Stimulated activated CD8-positive, alpha-beta memory T cell treated with anti-CD3 and anti-CD28 coated beads, Interleukin-12 subunit alpha, Interleukin-12 subunit beta, amount 100 ng/mL, for 4 hours (primary cell): ENCODE results near the gene SCNN1B.

Experiments
- DNase-seq: peaks from one replicate; pipeline ENCODE4 v3.0.0-alpha.2; 2020; ENCODE audit warnings: low read depth

SCNN1B gene

GRCh38 chr16:23321206-23321875, 19.2 kb downstream of the SCNN1B start:
- no peak for DNase-seq

GRCh38 chr16:23323224-23324030, 21.3 kb downstream of the SCNN1B start:
- no peak for DNase-seq

- DNase-seq: no peak
Measured at GRCh38 chr16:23324727-23325126, 22.6 kb downstream of the SCNN1B start.

DNA sequence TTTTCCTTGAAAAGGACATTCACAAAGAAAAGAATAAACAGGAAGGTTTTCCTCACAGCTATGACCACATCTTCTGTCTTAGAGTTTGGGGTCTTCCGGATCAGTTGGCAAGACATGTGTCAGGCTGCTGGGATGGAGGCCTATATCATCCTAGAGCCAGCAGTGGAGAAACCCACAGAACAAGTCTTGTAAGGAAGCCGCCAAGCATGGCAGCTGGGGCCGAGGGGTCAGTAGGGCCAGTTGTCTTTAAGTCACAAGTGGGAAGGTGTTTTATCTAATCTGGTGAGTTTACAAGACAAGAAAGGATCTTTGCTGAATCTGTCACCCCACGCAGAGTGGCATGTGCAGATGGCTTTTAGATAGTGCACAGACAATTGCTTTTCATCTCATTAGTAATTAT, 25.7 kb downstream of the SCNN1B start:
- DNase-seq: no peak

DNA sequence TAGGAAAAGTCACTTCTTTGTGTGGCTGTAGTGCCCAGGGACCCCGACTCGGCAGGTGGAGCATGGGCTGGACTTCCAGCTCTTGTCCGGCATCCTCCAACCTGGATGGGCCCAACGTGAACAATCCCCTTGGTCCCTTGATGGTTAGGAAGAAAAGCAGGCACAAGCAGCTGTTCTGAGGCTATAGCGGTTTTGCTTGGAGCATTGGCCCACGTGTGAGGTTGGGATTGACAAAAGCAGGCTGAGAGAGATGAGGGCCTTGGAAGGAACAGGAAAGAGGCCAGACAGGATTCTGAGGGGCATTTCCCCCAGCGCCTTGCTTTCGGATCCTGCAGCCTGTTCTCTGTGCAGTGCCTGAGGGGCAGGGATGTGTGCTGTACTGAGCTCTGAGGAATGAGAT, 28.1 kb downstream of the SCNN1B start:
- no peak for DNase-seq

DNA sequence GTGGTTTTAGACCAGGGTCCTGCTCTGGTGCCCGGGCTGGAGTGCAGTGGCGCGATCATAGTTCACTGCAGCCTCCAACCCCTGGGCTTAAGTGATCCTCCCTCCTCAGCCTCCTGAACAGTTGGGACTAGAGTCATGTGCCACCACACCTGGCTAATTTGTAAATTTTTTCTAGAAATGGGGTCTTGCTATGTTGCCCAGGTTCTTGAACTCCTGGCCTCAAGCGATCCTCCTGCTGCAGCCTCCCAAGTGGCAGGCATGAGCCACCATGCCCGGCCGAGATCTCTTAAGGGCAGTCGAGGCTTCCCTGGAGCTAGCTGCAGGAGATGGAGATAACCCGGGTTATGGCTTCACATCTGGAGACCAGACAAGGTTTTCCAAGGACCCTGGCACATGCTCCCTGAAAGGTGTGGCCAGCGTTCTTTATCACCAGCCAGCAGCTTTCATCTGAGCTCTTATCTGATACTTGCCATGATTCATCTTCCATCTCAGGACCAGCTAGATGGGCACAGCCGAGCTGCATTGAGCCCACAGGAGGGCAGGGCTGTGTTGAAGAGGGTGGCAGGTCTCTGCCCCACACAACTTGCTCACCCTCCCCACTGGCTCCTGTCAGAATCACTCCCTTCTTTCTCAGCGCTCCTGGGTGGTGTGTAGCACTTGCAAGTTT, 28.6 kb downstream of the SCNN1B start:
- DNase-seq: no peak

DNA sequence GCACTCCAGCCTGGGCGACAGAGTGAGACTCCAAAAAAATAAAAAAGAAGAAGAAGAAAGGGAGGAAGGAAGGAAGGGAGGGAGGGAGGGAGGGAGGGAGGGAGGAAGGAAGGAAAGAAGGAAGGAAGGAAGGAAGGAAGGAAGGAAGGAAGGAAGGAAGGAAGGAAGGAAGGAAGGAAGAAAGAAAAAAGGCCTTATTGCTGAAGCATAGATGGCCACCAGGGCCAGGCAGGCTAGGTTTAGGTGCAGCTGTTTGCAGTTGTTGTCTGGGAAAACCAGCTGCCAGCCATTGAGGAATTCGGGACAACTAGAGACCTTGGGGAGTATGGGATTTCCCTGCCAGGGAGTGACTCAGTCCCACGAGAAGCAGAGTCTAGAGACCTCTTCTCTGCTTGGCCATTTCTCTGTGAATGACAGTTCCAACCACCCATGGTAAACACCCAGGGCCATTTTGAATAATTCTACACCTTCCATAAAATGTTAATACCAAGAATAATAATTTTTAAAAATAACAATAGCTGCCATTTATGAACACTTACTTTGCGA, 31.0 kb downstream of the SCNN1B start:
- no peak for DNase-seq

DNA sequence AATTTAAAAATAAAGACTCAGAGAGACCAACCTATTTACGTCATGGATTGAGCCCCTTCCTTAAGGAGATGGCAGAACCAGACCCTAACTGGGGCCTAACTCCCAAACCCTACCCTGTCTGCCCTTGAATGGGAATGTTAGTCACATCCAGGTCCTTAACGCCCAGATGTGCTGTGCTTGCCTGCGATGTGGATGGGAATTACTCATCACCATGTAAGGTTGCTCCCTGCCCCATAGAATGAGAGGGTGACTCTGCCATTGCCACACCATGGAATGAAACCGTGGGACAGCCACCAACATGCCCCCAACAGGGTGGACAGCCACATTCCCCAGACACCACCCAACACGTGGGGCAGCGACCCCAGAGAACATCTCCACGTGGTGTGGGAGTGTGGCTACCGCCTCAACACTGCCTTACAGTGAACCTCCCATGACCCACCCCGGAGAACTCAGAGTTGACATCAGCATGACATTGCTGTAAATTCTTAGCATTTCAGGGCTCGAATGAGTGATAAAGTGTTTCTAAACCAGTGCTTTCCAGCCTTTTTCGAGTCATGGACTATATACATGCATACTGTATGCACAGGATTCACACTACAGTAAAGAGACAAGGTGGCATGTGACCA, 31.8 kb downstream of the SCNN1B start:
- no peak for DNase-seq

GRCh38 chr16:23334457-23334853, 32.4 kb downstream of the SCNN1B start:
- no peak for DNase-seq

DNA sequence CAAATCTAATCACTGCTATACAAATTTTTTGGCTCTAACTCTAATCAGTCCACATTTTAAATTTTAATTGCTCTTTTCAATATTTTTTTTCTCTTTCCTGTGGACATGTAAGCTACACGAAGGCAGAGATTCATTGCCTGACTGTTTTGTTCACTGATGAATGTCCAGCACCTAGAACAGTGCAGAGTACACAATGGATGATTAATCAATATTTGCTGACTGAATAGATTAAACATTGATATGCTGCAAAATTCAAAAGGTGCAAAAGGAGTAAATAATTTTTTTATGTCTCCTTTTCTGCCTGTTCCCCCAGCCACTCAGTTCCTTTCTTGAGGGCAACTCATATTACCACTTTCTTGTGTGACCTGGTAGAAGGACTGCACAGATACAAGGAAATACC, 32.8 kb downstream of the SCNN1B start:
- no peak for DNase-seq

- DNase-seq: no peak
Measured at GRCh38 chr16:23337836-23338550, 35.9 kb downstream of the SCNN1B start.

- DNase-seq: no peak
Measured at GRCh38 chr16:23339787-23340186, 37.7 kb downstream of the SCNN1B start.

DNA sequence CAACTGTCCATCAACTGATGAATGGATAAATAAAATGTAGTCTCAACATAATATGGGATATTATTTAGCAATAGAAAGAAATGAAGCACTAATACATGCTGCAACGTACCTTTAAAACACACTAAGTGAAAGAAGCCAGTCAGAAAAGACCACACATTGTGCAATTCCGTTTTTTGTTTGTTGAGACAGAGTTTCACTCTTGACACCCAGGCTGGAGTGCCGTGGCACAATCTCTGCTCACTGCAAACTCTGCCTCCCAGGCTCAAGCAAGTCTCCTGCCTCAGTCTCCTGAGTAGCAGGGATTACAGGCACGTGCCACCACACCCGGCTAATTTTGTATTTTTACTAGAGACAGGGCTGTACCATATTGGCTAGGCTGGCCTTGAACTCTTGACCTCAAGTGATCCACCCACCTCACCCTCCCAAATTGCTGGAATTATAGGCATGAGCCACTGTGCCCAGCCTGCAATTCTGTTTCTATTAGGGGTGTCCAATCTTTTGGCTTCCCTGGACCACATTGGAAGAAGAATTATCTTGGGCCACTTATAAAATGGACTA, 40.1 kb downstream of the SCNN1B start:
- DNase-seq: no peak

DNA sequence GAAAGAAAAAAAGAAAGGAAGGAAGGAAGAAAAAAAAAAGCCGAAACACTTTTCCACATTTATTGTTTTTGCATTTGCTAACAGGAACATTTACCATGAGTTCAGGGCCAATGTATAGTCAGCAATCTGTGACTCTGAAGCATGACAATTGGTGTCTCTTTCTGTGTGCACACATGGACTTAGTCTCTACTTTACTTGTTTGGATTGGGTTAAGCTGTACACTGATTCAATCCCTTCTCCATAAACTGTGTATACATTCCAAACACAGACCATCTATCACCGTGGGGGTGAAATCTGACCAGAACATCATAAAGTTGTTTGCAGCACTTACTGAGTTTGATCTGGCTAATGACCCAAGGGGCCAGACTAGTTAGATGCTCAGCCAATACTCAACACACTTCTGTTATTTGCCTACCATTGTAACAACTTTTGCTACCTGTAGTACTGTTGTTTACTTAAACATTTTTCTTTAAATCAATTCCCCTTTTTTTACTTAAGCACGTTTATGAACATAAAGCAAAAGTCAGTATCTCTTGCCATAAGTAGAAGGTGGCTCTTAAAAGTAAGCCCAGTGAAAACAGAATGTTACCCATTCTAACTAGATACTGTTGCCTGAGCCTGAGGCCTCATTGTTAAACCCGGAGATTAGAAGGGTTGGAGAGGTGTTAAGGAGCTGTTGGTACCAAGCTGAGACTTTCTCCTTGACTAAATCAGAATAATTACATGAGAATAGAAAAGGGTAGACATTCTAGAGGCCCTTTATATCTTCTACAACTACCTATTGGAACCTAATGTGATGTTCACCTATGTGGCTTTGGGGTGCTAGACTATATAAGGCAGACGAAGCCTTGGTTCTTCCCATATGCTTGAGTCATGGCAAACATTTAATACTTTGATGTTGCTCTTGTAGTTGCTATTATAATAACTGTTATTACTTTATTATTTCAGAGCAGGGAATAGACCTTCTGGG, 41.8 kb downstream of the SCNN1B start:
- no peak for DNase-seq

- no peak for DNase-seq
Measured at GRCh38 chr16:23345237-23345636, 43.1 kb downstream of the SCNN1B start.

DNA sequence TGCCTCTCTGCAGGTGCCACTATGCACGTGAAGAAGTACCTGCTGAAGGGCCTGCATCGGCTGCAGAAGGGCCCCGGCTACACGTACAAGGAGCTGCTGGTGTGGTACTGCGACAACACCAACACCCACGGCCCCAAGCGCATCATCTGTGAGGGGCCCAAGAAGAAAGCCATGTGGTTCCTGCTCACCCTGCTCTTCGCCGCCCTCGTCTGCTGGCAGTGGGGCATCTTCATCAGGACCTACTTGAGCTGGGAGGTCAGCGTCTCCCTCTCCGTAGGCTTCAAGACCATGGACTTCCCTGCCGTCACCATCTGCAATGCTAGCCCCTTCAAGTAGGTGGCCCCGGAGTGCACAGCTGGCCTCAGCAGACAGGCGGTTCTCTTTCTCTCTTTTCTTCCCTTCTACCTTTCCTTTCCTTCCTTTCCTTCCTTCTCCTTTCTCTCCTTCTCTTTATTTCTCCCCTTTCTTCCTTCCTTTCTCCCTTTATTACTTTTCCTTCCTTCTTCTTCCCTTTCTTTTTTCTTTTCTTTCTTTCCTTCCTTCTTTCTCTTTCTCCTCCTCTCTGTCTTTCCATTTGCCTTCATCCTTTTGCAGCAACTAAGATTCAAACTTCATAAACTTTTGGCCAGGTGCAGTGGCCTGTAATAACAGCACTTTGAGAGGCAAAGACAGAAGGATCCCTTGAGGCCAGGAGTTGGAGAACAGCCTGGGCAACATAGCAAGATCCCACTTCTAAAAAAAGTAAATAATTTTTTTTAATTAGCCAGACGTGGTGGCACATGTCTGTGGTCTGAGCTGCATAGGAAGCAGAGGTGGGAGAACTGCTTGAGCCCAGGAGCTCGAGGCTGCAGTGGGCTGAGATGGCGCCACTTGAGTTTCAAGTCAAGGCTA, 46.7 kb downstream of the SCNN1B start:
- DNase-seq: no peak

DNA sequence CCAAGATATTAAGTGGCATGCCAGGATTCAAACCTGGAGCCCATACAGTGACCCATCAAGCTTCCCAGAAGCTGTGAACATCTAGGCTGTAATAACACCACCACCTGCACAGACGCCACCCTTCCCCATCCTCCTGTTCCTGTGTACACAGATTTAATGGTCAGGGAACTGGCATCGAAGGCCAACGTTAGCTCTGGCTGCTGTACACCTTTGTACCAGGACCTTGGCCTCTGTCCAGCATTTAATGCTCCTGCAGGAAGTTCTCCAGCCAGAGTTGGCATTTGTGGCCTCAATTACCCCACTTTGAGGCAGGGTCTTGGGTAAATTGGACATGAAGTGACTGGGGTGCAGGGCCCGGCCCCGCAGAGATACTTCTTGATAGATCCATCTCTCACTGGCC, 49.3 kb downstream of the SCNN1B start:
- no peak for DNase-seq

DNA sequence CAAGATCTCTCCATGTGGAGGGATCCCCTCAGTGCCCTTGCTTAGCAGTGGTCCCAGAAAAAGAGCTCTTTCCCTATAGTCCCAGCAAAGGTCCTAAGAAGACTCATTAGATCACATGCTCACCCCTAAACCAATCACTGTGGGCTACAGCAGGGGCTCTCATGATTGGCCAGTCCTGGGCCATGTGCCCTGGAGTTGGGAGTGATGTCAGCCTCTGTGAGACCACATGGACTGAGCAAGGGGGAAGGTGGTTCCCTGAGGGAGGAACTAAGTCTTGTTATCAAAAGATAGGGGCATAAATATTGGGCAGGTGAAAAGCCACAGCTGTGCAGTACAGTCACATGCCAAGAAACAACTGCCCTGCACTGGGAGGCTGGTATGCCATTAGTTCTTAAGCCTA, 51.3 kb downstream of the SCNN1B start:
- no peak for DNase-seq

DNA sequence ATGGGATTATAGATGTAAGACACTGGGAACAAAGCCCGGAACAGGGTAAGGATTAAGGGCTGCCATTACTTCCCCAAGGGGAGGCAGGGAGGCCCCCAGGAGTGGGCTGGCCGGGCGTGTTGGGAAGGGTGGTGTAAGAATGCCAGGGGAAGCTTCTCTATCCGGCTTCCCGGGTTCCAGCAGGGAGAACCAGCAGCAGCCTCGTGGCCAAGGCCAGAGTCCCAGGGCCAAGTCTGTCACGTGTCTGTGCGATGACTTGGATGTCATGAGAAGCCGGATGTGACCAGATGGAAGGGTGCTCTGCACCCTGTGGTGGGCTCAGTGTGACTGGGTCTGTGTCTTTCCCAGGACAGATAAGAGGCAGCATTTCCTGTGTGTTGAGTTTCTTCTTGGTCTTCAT, 52.1 kb downstream of the SCNN1B start:
- DNase-seq: no peak
